HG03280 (cell line): ENCODE data around the gene MOB3B.
A peak's percentile ranks its signal among the peaks of the same experiment; 100 is the strongest.

ENCODE experiments used
- ATAC-seq: cut with Tn5 transposase; IDR thresholded peaks from one replicate; pipeline ENCODE4 v1.9.1; 2021; ENCODE audit warnings: mild to moderate bottlenecking, moderate library complexity; ENCODE audit not compliant: unreplicated experiment

Gene MOB3B

DNA sequence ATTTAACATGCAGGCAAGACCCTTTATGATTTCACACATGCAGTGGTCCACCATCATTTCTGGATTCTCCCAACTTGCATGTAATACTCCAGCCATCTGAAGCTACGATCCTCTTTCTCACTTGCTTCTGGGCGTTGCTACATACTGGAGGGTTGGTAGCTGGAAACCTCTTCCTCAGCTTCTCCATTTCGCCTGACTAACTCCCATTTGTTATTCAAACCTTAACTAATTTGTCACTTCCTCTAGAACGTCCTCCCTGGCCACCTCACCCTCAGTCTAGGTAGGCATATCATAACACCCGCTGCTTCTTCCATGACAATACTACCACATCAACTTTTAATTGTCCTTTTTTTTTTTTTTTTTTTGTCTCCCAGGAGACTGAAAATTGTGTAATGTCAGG is 160.0 kb downstream of the MOB3B start:
- ATAC-seq, result no peak

GRCh38 chr9:27368316-27368985 is 161.2 kb downstream of the MOB3B start:
- ATAC-seq, result no peak

DNA sequence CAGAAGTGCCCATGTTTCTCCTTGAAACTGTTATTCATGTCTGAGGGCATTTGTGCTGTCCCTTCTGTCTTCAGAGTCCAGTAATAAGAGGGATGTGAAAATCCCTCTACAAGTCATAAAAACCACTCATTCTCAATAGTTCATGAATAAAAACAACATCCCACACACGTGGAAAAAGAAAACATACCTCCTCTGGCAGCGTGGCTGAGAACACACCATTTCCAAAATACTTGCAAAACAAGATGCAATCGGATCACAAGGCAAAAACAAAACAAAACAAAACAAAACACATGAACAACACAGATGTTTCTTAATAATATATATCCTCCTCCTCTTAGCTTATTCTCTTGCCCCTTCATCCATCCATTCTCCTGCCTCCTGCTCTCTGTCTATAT is 161.7 kb downstream of the MOB3B start:
- no peak for ATAC-seq

- ATAC-seq, result peak; percentile 59
Measured at GRCh38 chr9:27367175-27367798, 162.3 kb downstream of the MOB3B start.

- ATAC-seq, result peak; percentile 79
Measured at GRCh38 chr9:27365707-27366376, 163.8 kb downstream of the MOB3B start.

- ATAC-seq, result no peak
Measured at GRCh38 chr9:27362447-27363210, 167.0 kb downstream of the MOB3B start.

- ATAC-seq, result no peak
Measured at GRCh38 chr9:27361492-27361891, 168.1 kb downstream of the MOB3B start.

DNA sequence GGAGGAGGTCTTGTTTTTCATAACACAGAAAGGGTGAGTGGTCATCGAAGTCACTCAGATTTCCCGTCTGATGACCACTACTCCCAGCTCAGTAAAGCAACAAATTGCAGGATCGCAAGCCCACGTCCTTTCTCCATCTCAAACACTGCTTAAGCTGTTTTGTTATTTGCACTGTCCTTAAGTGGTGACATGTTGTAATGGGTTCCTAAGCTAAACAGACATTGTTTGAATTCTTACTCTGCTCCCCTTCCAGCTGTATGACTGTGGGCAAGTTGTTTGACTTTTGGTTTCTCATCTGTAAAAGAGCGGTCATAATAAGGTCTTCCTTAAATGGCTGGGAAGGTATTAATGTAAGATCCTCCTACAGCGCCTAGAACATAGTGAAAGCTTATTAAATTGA is 169.9 kb downstream of the MOB3B start:
- no peak for ATAC-seq

DNA sequence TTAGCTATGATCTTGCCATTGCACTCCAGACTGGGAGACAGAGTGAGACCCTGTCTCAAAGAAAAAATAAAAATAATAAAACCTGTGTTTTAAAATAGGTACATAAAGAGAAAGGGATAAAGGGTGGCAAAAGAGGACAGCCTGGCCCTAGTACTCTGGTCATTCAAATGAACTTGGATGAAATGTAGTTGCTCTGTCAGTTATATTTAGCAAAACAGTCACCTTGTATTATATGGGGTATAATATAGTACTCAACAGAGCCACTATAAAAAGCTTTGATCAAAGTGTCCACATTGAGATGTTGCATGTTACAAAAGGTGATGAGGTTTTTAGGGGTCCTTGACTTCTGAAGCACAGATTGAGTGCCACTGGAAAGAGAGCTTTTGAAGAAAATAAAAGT is 171.6 kb downstream of the MOB3B start:
- ATAC-seq, result no peak

GRCh38 chr9:27356446-27356845 is 173.2 kb downstream of the MOB3B start:
- no peak for ATAC-seq

DNA sequence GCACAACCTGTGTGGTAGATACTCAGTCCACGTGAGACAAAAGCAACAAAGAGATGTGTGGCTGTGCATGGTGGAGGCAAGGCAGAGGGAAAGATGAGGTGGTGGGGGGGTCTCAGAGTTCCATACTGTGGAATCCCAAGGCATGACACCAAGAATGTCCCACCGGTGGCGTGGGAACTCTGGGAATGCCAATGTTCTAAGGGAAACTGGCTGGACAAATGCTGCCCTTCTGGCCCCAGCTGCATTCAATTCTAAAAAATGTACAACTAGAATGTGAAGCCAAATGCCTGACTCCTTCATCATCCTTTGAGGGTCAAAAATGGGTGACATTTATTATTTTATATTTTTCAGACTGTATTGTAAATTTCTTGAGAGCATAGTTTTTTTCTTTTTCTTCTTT is 174.4 kb downstream of the MOB3B start:
- no peak for ATAC-seq

DNA sequence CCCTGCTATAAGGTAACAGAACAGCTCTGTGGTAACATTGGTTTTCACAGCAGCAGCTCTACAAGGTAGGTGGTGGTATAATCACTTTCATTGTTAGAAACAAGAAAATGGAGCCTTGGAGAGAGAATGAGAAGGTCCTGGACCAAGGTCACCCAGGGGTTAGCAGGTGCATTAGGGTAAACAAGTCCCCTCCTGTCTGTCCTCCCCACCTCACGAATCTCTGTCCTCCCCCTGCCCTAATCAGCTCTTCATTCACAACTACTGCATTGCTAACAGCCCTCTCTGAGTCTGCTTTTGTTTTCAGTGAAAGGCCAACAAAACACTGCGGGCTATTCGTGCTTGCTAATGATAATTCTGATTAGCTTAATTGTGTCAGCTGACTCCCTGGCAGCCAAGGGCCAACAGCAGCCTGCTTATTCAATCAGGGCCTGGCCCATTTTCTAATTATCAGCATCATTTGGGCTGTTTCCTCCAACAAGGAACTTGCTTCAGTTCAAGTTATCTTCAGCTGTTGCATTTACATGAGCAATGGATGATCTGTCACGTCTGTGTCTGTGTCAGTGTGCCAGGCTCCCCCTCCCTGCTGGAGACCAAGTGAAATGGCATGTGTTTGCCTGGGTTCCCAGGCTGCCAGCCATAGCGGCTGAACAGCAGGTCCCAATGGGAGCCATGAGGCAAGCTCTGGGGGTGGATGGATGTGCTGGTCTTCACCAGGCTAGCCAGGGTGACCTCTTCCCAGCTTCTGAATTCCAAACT is 176.0 kb downstream of the MOB3B start:
- peak; percentile 80 for ATAC-seq

DNA sequence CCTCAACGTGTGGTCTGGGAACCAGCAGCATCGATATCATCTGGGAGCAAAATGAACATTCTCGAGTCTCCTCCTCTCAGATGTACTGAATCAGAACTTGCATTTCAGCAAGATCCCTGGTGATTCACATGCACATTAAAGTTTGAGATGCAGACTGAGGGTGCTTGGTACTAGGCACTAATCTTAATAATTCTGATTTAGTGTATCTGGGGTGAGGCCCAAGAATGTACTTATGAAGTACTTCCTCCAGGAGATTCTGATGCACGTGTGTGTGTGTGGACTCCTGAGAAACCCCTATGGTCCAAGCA is 176.5 kb downstream of the MOB3B start:
- ATAC-seq, result no peak

DNA sequence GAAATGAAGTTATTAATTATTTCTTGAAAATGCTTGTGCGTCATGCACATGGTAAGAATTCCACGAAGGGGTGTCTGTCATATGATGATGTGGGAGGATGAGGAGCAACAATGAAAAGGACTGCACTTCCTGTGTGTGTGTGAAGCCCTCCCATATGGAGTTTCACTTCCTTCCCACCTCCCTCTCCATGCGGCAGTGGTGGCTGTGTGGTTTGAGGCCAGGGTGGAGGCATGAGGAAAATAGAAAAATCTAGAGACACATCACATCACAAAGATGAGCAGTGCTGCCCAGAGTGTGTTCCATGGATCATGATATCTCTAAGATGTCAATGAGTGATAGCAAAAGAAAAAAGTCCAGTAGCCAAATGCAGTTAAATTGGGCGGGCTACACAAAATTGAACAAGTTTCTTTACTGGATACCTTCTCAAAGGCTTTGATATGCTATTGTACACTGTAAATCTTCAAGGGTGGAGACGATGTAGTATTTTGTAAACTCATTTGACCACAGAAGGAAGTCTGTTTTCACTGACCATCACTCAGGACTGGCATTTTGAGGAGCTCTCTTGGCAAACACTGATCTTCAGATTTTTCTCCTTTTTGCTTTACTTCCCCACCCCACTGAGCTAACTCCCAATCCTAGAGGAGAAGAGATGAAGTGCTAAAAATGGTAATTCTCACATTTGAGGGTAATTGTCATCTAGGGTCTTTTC is 177.0 kb downstream of the MOB3B start:
- no peak for ATAC-seq

DNA sequence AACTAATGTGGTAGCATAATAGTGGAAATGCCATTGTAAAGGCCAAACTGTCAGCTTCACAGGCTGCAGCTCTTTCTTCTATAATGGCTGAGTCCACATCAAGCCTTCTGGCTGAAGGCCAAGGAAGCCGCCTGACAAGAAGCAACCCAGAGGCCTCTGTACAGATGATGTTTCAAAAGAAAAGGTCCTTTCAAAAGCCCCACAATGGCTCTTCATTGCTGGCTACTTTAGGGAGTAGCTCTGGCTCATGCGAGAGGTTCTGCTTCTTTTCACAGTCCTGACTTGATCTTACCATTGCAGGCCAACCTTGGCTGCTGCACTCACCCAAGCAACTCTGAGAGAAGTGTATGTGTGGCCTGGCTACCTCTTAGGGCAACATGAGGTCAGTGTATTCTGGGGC is 178.2 kb downstream of the MOB3B start:
- no peak for ATAC-seq

GRCh38 chr9:27350382-27350976 is 179.1 kb downstream of the MOB3B start:
- no peak for ATAC-seq

DNA sequence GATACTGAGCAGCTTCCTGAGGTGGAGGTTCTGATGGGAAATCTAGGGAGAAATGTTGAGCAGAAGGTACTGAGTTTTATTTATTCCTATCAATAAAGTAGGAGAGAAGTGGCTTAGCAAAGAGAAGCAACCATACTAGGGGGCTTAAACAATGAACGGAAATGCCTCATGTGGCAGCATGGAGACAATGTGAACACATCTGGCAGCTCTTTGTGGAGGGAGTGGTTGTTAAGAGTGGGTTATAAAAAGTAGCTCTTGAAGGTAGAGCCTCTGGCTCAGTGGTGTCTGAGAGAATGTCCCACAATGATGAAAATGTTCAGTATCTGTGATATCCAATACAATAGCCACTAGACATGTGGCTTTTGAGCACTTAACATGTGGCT is 179.9 kb downstream of the MOB3B start:
- ATAC-seq, result no peak

- no peak for ATAC-seq
Measured at GRCh38 chr9:27348785-27349697, 180.6 kb downstream of the MOB3B start.

DNA sequence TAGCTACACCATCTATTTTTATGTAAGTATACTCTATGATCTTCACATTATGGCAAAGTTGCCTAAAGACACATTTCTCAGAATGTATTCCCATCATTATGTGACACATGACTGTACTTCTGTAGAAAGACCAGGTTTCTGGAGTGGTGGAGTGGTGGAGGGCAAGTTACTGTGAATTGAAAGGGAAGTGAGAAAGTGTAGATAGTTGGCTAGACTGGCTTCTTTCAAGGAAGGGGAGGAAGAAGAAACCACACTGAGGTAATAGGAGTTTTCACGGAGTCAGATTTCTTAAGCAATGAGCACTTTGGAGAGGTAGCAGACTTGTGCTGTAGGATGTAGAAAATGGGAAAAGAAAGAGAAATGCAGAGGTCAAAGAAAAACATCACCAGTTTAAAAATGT is 181.7 kb downstream of the MOB3B start:
- no peak for ATAC-seq
